SU-DHL-6 (cell line): ENCODE measurements around the gene MT1E.

ENCODE experiments used
- EZH2phosphoT487 ChIP-seq: fragments of 200-600 bp; sonication (generic), shearing (Covaris generic); conservative IDR thresholded peaks from 2 replicates; pipeline ENCODE4 v1.6.1; 2018; ENCODE audit warnings: mild to moderate bottlenecking, antibody characterized with exemption, low read length, moderate library complexity, mixed read lengths
- TF ChIP-seq, protein P1 (sequence below): fragments of 200-600 bp; sonication (generic); IDR thresholded peaks from one replicate; pipeline ENCODE4 v1.5.1; 2017; ENCODE audit warnings: antibody characterized with exemption, mild to moderate bottlenecking, low read length, moderate library complexity; ENCODE audit not compliant: insufficient read depth, poor library complexity, severe bottlenecking

DNA sequence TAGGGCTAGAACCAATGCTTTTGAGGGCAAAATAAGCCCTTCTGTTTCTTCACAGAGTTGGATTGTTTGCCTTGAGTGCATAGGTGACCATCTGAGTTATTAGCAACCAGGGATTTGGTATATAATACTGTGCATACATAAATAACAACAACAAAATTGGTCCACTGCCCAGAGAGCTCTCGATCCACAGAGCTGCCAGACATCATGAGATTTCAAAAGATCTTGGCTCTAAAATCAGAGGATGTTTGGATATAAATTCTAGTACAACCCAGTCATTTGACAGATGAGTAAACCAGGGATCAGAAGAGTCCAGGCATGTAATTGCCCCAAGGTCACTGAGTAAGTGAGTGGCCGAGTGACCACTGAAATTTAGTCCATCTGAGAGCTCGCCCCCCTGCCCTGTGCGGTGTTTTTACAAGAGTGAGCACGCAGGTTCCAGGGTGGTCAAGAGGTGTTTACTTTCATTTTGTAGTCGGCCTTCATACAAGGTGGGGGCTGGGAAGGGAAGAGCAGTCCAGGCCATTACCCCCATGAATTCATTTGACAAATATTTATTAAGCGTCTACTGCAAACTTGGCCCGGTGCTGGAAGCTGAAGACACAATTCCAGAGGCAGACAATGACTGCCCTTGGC lies 19.0 kb upstream of the MT1E start:
- TF ChIP-seq, protein P1, sequence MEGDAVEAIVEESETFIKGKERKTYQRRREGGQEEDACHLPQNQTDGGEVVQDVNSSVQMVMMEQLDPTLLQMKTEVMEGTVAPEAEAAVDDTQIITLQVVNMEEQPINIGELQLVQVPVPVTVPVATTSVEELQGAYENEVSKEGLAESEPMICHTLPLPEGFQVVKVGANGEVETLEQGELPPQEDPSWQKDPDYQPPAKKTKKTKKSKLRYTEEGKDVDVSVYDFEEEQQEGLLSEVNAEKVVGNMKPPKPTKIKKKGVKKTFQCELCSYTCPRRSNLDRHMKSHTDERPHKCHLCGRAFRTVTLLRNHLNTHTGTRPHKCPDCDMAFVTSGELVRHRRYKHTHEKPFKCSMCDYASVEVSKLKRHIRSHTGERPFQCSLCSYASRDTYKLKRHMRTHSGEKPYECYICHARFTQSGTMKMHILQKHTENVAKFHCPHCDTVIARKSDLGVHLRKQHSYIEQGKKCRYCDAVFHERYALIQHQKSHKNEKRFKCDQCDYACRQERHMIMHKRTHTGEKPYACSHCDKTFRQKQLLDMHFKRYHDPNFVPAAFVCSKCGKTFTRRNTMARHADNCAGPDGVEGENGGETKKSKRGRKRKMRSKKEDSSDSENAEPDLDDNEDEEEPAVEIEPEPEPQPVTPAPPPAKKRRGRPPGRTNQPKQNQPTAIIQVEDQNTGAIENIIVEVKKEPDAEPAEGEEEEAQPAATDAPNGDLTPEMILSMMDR = no peak
- TF ChIP-seq EZH2phosphoT487 = no peak
